Measurements from ENCODE around the gene IP6K1. TPM values are rescaled to one million over a fixed set of nuclear protein-coding genes. Genes with fewer than 3 reads are reported as not detected.

Gene IP6K1
- total RNA-seq, 1 experiment from 2014 or later: 42.2 TPM

DNA sequence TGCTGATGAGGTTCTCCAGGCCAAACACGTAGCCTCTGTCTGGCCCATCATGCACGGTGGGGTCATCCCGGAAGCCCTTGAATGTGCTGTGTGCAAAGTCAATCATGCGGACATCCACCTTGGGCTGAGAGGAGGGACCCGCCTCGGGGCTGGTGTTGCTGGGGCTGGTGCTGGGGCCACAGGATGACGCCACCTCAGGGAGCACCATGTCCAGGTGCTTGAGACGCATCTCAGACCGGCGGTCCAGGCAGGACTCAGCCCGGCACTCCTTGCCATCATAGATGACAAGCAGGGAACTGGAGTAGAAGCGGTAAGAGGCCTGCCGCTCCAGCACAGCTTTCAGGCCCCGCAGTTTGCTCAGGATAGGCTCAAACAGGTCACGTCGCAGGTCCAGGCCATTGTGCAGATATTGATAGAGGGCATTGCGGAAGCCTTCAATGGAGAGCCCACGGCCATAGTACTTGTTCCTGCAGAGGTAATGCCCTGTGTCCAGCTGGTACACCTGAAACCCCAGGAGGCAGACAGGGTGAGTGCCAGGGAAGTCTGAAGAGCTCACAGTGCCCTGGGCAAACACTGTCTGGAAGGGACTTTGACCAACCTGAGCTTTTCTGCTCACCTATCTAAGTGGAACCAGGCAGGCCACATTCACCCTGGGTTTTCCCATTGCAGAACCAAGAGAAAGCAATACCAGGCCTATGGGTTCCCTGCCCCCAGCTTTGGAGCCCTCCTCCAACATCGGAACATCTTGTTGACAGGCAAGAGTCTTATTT, 59.0 kb downstream of the IP6K1 start:
- Histone ChIP-seq H2BK20ac (ENCODE audit: low read depth, low read length, poor library complexity, severe bottlenecking) (no peak overlapping the region), H3K4ac (ENCODE audit: low read depth, low read length) (no peak overlapping the region), H3T11ph (ENCODE audit: low read length) (no peak overlapping the region), H3K27ac (ENCODE audit: insufficient read length, low read depth, low read length) (no peak overlapping the region), H4K5ac (ENCODE audit: insufficient read length, low read depth, low read length) (no peak overlapping the region), H3K79me2 (ENCODE audit: insufficient read depth, low read length) (no peaks in the 10 kb centered on the region), H3K4me2 (ENCODE audit: insufficient read depth, insufficient read length, low read length) (no peak overlapping the region), H3K9me3 (ENCODE audit: control insufficient read depth, low read depth, low read length) (no peaks in the 10 kb centered on the region), H3K9ac (ENCODE audit: extremely low read depth, insufficient read length, low read length) (no peak overlapping the region), H4K8ac (replicated peaks; ENCODE audit: insufficient read length, low read depth, low read length) (no peak overlapping the region), H2AK5ac (ENCODE audit: insufficient read length, low read length) (no peak overlapping the region), H3K56ac (ENCODE audit: insufficient read length, low read depth, low read length) (no peak overlapping the region), H3K27me3 (ENCODE audit: insufficient read depth, low read length) (no peaks in the 10 kb centered on the region), H3K18ac (ENCODE audit: insufficient read length, low read depth, low read length) (no peak overlapping the region), H2BK15ac (ENCODE audit: low read depth, low read length) (no peak overlapping the region), H2BK120ac (ENCODE audit: low read depth, low read length, poor library complexity, severe bottlenecking) (no peak overlapping the region), H3K4me1 (ENCODE audit: insufficient read depth, low read length) (no peaks in the 10 kb centered on the region), H3K23me2 (ENCODE audit: insufficient read length, low read depth, low read length, poor library complexity, severe bottlenecking) (peaks cover 15% of the 10 kb centered on the region), H4K91ac (ENCODE audit: insufficient read length, low read depth, low read length) (no peak overlapping the region), H2BK12ac (ENCODE audit: insufficient read length, low read depth, low read length) (no peak overlapping the region), H3K23ac (ENCODE audit: insufficient read length, low read depth, low read length) (no peak overlapping the region), H2AFZ (ENCODE audit: low read length) (no peak overlapping the region), H2BK5ac (ENCODE audit: insufficient read length, low read length) (no peak overlapping the region), H3K79me1 (ENCODE audit: insufficient read depth, low read depth, low read length, poor library complexity, severe bottlenecking) (peaks cover 2% of the 10 kb centered on the region), H3K14ac (ENCODE audit: insufficient read depth, low read length) (no peak overlapping the region), H4K20me1 (ENCODE audit: control insufficient read depth, insufficient read depth, insufficient read length) (no peaks in the 10 kb centered on the region)
- peaks cover 9 to 14% of the 10 kb centered on the region in 2 experiments for H3K4me1 Mint-ChIP-seq
- no CpG with 5 or more reads among the region's 19 CpGs for WGBS (ENCODE audit: extremely low coverage, insufficient read length, low lambda C conversion rate)
- no peak for DNase-seq
- H3K9me3 Mint-ChIP-seq: no peaks in the 10 kb centered on the region
- TF ChIP-seq, protein P1, sequence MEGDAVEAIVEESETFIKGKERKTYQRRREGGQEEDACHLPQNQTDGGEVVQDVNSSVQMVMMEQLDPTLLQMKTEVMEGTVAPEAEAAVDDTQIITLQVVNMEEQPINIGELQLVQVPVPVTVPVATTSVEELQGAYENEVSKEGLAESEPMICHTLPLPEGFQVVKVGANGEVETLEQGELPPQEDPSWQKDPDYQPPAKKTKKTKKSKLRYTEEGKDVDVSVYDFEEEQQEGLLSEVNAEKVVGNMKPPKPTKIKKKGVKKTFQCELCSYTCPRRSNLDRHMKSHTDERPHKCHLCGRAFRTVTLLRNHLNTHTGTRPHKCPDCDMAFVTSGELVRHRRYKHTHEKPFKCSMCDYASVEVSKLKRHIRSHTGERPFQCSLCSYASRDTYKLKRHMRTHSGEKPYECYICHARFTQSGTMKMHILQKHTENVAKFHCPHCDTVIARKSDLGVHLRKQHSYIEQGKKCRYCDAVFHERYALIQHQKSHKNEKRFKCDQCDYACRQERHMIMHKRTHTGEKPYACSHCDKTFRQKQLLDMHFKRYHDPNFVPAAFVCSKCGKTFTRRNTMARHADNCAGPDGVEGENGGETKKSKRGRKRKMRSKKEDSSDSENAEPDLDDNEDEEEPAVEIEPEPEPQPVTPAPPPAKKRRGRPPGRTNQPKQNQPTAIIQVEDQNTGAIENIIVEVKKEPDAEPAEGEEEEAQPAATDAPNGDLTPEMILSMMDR (conservative IDR thresholded peaks at IDR 0.05): no peak
- peaks cover 7 to 52% (median 35%) of the 10 kb centered on the region in 3 experiments; a peak in 6 of 7 replicates for H3K36me3 Mint-ChIP-seq (ENCODE audit: insufficient read depth in 1 of 3, low read depth in 3 of 3)
- H3K4me3 Mint-ChIP-seq: no peak overlapping the region
- no peak overlapping the region for H3K27ac Mint-ChIP-seq
- no peaks in the 10 kb centered on the region for H3K27me3 Mint-ChIP-seq (ENCODE audit: low read depth)
